AG08395 (cell line): ENCODE results near the gene LAMB3.

Source experiments
- DNase-seq: peaks from one replicate; pipeline ENCODE4 v3.0.0; 2012; ENCODE audit warnings: mixed read lengths, low spot score

LAMB3 gene

GRCh38 chr1:209661071-209661470 is 8.8 kb upstream of the LAMB3 start:
- no peak for DNase-seq

- DNase-seq: no peak
These were observed 7.7 kb upstream of the LAMB3 start for GRCh38 chr1:209659909-209660308.

GRCh38 chr1:209657918-209658317 is 5.7 kb upstream of the LAMB3 start:
- DNase-seq: no peak

GRCh38 chr1:209657140-209657879 is 5.1 kb upstream of the LAMB3 start:
- peak; percentile 38 for DNase-seq

- DNase-seq: no peak
These were observed 3.4 kb upstream of the LAMB3 start for GRCh38 chr1:209655411-209656231.

GRCh38 chr1:209653915-209654351 is 1.7 kb upstream of the LAMB3 start:
- DNase-seq: no peak

- DNase-seq: no peak
These were observed 712 bp upstream of the LAMB3 start for GRCh38 chr1:209652873-209653401.

- peak; percentile 91 for DNase-seq
These were observed 1.1 kb downstream of the LAMB3 start for GRCh38 chr1:209651138-209651587.

- DNase-seq: peak; percentile 35
These were observed 1.8 kb downstream of the LAMB3 start for GRCh38 chr1:209650454-209650853.

- peak; percentile 75 for DNase-seq
These were observed 3.1 kb downstream of the LAMB3 start for GRCh38 chr1:209648931-209649776.

GRCh38 chr1:209648346-209648745 is 3.9 kb downstream of the LAMB3 start:
- no peak for DNase-seq

GRCh38 chr1:209647156-209647555 is 5.1 kb downstream of the LAMB3 start:
- DNase-seq: no peak

- peak; percentile 61 for DNase-seq
These were observed 5.7 kb downstream of the LAMB3 start for GRCh38 chr1:209646558-209646957.

GRCh38 chr1:209645574-209646452 is 6.4 kb downstream of the LAMB3 start:
- no peak for DNase-seq

GRCh38 chr1:209643285-209644020 is 8.8 kb downstream of the LAMB3 start:
- DNase-seq: no peak

GRCh38 chr1:209642816-209643215 is 9.4 kb downstream of the LAMB3 start:
- DNase-seq: no peak

GRCh38 chr1:209641832-209642172 is 10.4 kb downstream of the LAMB3 start:
- peak; percentile 32 for DNase-seq

- DNase-seq: no peak
These were observed 16.4 kb downstream of the LAMB3 start for GRCh38 chr1:209635850-209636249.

GRCh38 chr1:209634005-209634737 is 18.1 kb downstream of the LAMB3 start:
- DNase-seq: no peak
